ENCODE measurements around the gene DNAH14. TPM values are rescaled to one million over a fixed set of nuclear protein-coding genes. Genes with fewer than 3 reads are reported as not detected.

The DNAH14 gene
- total RNA-seq, 1 donor from 2014 or later, result 84.7 TPM

GRCh38 chr1:225400968-225401367 is 471.5 kb downstream of the DNAH14 start:
- no peaks in the 10 kb centered on the region for H3K9me3 Mint-ChIP-seq
- no peaks in the 10 kb centered on the region for H3K27me3 Mint-ChIP-seq (ENCODE audit: low read depth)
- no peak overlapping the region for H3K27ac Mint-ChIP-seq
- DNase-seq (ENCODE audit: low spot score in 2 of 2, unreplicated experiment in 2 of 2), result no peak
- H3K4me1 Mint-ChIP-seq, result no peaks in the 10 kb centered on the region
- TF ChIP-seq CTCF (IDR thresholded peaks at IDR 0.05; ENCODE audit: unreplicated experiment), result no peak
- no peak overlapping the region for H3K4me3 Mint-ChIP-seq
- peaks cover 52% of the 10 kb centered on the region for H3K36me3 Mint-ChIP-seq

- H3K4me3 Mint-ChIP-seq, result no peak overlapping the region
- H3K9me3 Mint-ChIP-seq, result no peaks in the 10 kb centered on the region
- H3K27me3 Mint-ChIP-seq (ENCODE audit: low read depth), result no peaks in the 10 kb centered on the region
- H3K27ac Mint-ChIP-seq, result no peak overlapping the region
- H3K4me1 Mint-ChIP-seq, result no peaks in the 10 kb centered on the region
- no peak for TF ChIP-seq CTCF (IDR thresholded peaks at IDR 0.05; ENCODE audit: unreplicated experiment)
- DNase-seq (ENCODE audit: low spot score in 2 of 2, unreplicated experiment in 2 of 2), result no peak
- H3K36me3 Mint-ChIP-seq, result peaks cover 68% of the 10 kb centered on the region
These were observed 477.7 kb downstream of the DNAH14 start for GRCh38 chr1:225406976-225407725.

- H3K9me3 Mint-ChIP-seq, result no peaks in the 10 kb centered on the region
- no peak overlapping the region for H3K4me3 Mint-ChIP-seq
- no peak for DNase-seq (ENCODE audit: low spot score in 2 of 2, unreplicated experiment in 2 of 2)
- peaks cover 74% of the 10 kb centered on the region for H3K36me3 Mint-ChIP-seq
- no peaks in the 10 kb centered on the region for H3K27me3 Mint-ChIP-seq (ENCODE audit: low read depth)
- no peaks in the 10 kb centered on the region for H3K4me1 Mint-ChIP-seq
- H3K27ac Mint-ChIP-seq, result no peak overlapping the region
- no peak for TF ChIP-seq CTCF (IDR thresholded peaks at IDR 0.05; ENCODE audit: unreplicated experiment)
These were observed 478.3 kb downstream of the DNAH14 start for GRCh38 chr1:225407755-225408154.

GRCh38 chr1:225408249-225408648 is 478.8 kb downstream of the DNAH14 start:
- no peak for DNase-seq (ENCODE audit: low spot score in 2 of 2, unreplicated experiment in 2 of 2)
- no peak overlapping the region for H3K27ac Mint-ChIP-seq
- H3K36me3 Mint-ChIP-seq, result peaks cover 75% of the 10 kb centered on the region
- no peak overlapping the region for H3K4me3 Mint-ChIP-seq
- H3K9me3 Mint-ChIP-seq, result no peaks in the 10 kb centered on the region
- no peak for TF ChIP-seq CTCF (IDR thresholded peaks at IDR 0.05; ENCODE audit: unreplicated experiment)
- H3K27me3 Mint-ChIP-seq (ENCODE audit: low read depth), result no peaks in the 10 kb centered on the region
- H3K4me1 Mint-ChIP-seq, result no peaks in the 10 kb centered on the region

GRCh38 chr1:225409051-225409450 is 479.6 kb downstream of the DNAH14 start:
- Mint-ChIP-seq H3K27me3 (ENCODE audit: low read depth) (no peaks in the 10 kb centered on the region), H3K27ac (no peak overlapping the region), H3K9me3 (no peaks in the 10 kb centered on the region), H3K36me3 (peaks cover 71% of the 10 kb centered on the region), H3K4me1 (no peaks in the 10 kb centered on the region), H3K4me3 (no peak overlapping the region)
- no peak for DNase-seq (ENCODE audit: low spot score in 2 of 2, unreplicated experiment in 2 of 2)
- TF ChIP-seq CTCF (IDR thresholded peaks at IDR 0.05; ENCODE audit: unreplicated experiment), result no peak

Measured in mesothelial cell of epicardium (in vitro differentiated cells).